Osteoblast (primary cell): ENCODE results near the gene LRFN5. TPM values are rescaled to one million over a fixed set of nuclear protein-coding genes. Genes with fewer than 3 reads are reported as not detected.

Experiments
- DNase-seq: peaks from one replicate; pipeline ENCODE4 v3.0.0; 2011; ENCODE audit warnings: low spot score, mixed read lengths; ENCODE audit not compliant: insufficient read length; ENCODE audit errors: missing footprints
- H2AFZ ChIP-seq: 2 replicates; pipeline ENCODE4 v1.6.0; 2011; ENCODE audit warnings: mild to moderate bottlenecking, low read length
- H3K27ac ChIP-seq: 2 replicates; pipeline ENCODE4 v1.5.1; 2011; ENCODE audit warnings: mild to moderate bottlenecking, low read depth, low read length, moderate library complexity
- H3K27me3 ChIP-seq: 2 replicates; pipeline ENCODE4 v1.6.0; 2012; ENCODE audit warnings: mild to moderate bottlenecking, control low read depth, inconsistent platforms, low read length, moderate library complexity; ENCODE audit not compliant: insufficient read depth
- H3K36me3 ChIP-seq: 2 replicates; pipeline ENCODE4 v1.5.1; 2011; ENCODE audit warnings: mild to moderate bottlenecking, low read length, control low read depth, moderate library complexity; ENCODE audit not compliant: insufficient read depth
- H3K4me1 ChIP-seq: 2 replicates; pipeline ENCODE4 v1.5.1; 2011; ENCODE audit warnings: mild to moderate bottlenecking, low read length, control low read depth, moderate library complexity; ENCODE audit not compliant: insufficient read depth
- H3K4me2 ChIP-seq: 2 replicates; pipeline ENCODE4 v1.6.0; 2011; ENCODE audit warnings: mild to moderate bottlenecking, low read length; ENCODE audit not compliant: insufficient read depth
- H3K4me3 ChIP-seq: fragments of 200-600 bp; sonication (generic); 3 replicates; pipeline ENCODE4 v1.5.1; 2012; ENCODE audit warnings: mild to moderate bottlenecking, low read length, inconsistent platforms; ENCODE audit not compliant: insufficient read depth
- H3K79me2 ChIP-seq: 2 replicates; pipeline ENCODE4 v1.6.0; 2012; ENCODE audit warnings: mild to moderate bottlenecking, low read length, control low read depth, inconsistent platforms; ENCODE audit not compliant: insufficient read depth
- H3K9me3 ChIP-seq: 2 replicates; pipeline ENCODE4 v1.5.1; 2011; ENCODE audit warnings: low read depth, low read length, control low read depth
- H4K20me1 ChIP-seq: 2 replicates; pipeline ENCODE4 v1.6.0; 2012; ENCODE audit warnings: mild to moderate bottlenecking, low read length, control low read depth; ENCODE audit not compliant: insufficient read depth
- total RNA-seq: library from RNA; depleted of rRNA; stranded (reverse); fragments of >200 nt; gene quantifications from 2 replicates; pipeline ENCODE4 v1.2.3, GENCODE V29; 2012
- TF ChIP-seq, protein P1 (sequence below): IDR thresholded peaks from 2 replicates; pipeline ENCODE4 v1.5.1; 2011; ENCODE audit warnings: mild to moderate bottlenecking, low read depth, low read length, moderate library complexity; ENCODE audit errors: extremely low read depth

LRFN5 gene
- total RNA-seq, 1 donor: 0.36 TPM

DNA sequence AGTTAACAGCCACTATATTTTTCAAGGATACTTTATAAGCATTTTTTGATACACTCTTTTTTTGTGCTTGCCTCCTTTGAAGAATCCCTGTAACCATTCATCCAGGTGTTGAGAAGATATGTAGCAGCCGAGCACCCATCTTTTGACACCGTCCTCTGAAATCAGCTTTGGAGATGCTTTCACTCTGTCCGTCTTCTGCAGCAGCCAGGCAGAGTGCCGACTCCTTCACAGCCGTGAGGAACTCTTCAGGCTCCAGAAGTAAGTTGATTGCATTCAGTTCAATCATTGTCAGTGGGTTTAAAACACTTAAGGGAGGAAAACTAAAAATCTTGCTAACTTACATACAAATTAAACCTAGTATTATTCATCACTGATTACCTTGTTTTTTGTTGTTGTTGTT is 160.1 kb downstream of the LRFN5 start:
- Histone ChIP-seq H3K27me3 (no peaks in the 10 kb centered on the region), H3K27ac (no peak overlapping the region), H3K36me3 (no peaks in the 10 kb centered on the region), H3K4me2 (no peak overlapping the region), H3K9me3 (no peaks in the 10 kb centered on the region), H2AFZ (no peak overlapping the region), H3K4me1 (no peaks in the 10 kb centered on the region), H4K20me1 (no peaks in the 10 kb centered on the region), H3K4me3 (no peak overlapping the region), H3K79me2 (no peaks in the 10 kb centered on the region)
- no peak for DNase-seq
- TF ChIP-seq, protein P1, sequence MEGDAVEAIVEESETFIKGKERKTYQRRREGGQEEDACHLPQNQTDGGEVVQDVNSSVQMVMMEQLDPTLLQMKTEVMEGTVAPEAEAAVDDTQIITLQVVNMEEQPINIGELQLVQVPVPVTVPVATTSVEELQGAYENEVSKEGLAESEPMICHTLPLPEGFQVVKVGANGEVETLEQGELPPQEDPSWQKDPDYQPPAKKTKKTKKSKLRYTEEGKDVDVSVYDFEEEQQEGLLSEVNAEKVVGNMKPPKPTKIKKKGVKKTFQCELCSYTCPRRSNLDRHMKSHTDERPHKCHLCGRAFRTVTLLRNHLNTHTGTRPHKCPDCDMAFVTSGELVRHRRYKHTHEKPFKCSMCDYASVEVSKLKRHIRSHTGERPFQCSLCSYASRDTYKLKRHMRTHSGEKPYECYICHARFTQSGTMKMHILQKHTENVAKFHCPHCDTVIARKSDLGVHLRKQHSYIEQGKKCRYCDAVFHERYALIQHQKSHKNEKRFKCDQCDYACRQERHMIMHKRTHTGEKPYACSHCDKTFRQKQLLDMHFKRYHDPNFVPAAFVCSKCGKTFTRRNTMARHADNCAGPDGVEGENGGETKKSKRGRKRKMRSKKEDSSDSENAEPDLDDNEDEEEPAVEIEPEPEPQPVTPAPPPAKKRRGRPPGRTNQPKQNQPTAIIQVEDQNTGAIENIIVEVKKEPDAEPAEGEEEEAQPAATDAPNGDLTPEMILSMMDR: no peak

DNA sequence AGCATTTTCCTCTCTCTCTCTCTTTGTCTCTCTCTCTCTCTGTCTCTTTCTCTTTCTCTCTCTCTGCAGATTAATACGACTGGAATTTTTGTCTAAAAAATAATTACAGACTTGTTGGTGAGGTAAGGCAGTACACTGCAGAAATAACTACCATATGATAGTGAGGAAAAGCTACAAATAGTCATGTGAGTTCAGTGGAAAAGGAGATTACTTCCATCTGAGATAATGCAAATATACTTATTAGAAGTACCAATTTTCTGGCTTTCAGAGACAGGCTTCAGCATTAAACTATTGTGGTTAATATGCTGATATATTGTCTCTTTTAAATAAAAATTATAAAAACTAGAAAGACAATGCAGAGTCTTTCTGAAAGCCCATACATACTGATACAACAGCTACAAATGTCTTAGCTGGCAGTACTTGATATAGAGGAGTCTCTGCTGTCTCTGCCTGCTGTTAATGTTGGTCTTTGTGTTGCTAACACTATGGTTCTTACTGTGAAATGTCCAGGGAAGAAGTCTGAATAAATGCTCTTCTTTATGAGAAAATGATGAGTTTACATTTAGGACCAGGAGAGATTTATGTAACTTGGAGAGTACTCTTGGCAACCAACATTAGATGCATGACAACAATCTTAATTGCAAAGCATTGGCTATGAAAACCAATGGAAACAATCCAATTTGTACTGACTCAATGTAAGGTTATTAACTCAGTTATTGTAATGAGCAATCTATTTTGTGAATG is 167.0 kb downstream of the LRFN5 start:
- TF ChIP-seq, protein P1: no peak
- no peaks in the 10 kb centered on the region for H3K4me1 ChIP-seq
- H3K36me3 ChIP-seq: no peaks in the 10 kb centered on the region
- H3K27ac ChIP-seq: no peak overlapping the region
- H2AFZ ChIP-seq: no peak overlapping the region
- H3K79me2 ChIP-seq: no peaks in the 10 kb centered on the region
- no peaks in the 10 kb centered on the region for H3K9me3 ChIP-seq
- no peak for DNase-seq
- no peaks in the 10 kb centered on the region for H4K20me1 ChIP-seq
- no peak overlapping the region for H3K4me2 ChIP-seq
- no peaks in the 10 kb centered on the region for H3K27me3 ChIP-seq
- no peak overlapping the region for H3K4me3 ChIP-seq

- H3K36me3 ChIP-seq: no peaks in the 10 kb centered on the region
- no peaks in the 10 kb centered on the region for H3K4me1 ChIP-seq
- H3K9me3 ChIP-seq: peaks cover 2% of the 10 kb centered on the region
- no peaks in the 10 kb centered on the region for H4K20me1 ChIP-seq
- H3K4me2 ChIP-seq: no peak overlapping the region
- H3K27ac ChIP-seq: no peak overlapping the region
- H3K27me3 ChIP-seq: no peaks in the 10 kb centered on the region
- H2AFZ ChIP-seq: no peak overlapping the region
- no peak overlapping the region for H3K4me3 ChIP-seq
- no peaks in the 10 kb centered on the region for H3K79me2 ChIP-seq
- no peak for DNase-seq
- TF ChIP-seq, protein P1: no peak
These were observed 175.8 kb downstream of the LRFN5 start for GRCh38 chr14:41782511-41782910.

- H3K4me3 ChIP-seq: no peak overlapping the region
- H3K4me1 ChIP-seq: no peaks in the 10 kb centered on the region
- no peak overlapping the region for H2AFZ ChIP-seq
- H4K20me1 ChIP-seq: no peaks in the 10 kb centered on the region
- H3K27ac ChIP-seq: no peak overlapping the region
- no peaks in the 10 kb centered on the region for H3K27me3 ChIP-seq
- no peaks in the 10 kb centered on the region for H3K79me2 ChIP-seq
- no peak for DNase-seq
- H3K9me3 ChIP-seq: peaks cover 2% of the 10 kb centered on the region
- TF ChIP-seq, protein P1: no peak
- no peak overlapping the region for H3K4me2 ChIP-seq
- no peaks in the 10 kb centered on the region for H3K36me3 ChIP-seq
These were observed 176.7 kb downstream of the LRFN5 start for GRCh38 chr14:41783403-41783802.
